B cell (primary cell): ENCODE measurements around the gene EIF5A. TPM values are rescaled to one million over a fixed set of nuclear protein-coding genes. Genes with fewer than 3 reads are reported as not detected.

Experiments used
- ATAC-seq: fragments of 200-7000 bp; cut with Tn5 transposase; one replicate; pipeline ENCODE4 v1.10.0; 2021; ENCODE audit warnings: low read depth, mild to moderate bottlenecking, moderate number of reproducible peaks, moderate library complexity
- CTCF ChIA-PET: fragments of 350-600 bp; sonication (Branson Sonifier 250); formaldehyde crosslinking; loops from one replicate; lab custom pipeline; 2021; ENCODE audit warnings: antibody characterized with exemption, inconsistent platforms; lab: Charles Lee
- POLR2A ChIA-PET: fragments of 350-600 bp; sonication (Branson Sonifier 250); formaldehyde crosslinking; loops from one replicate; lab custom pipeline; 2021; ENCODE audit warnings: antibody characterized with exemption; lab: Charles Lee
- DNase-seq: peaks from one replicate; pipeline ENCODE4 v3.0.0; 2013
- H2AFZ ChIP-seq: 2 replicates; pipeline ENCODE4 v1.6.1; 2012; ENCODE audit warnings: mild to moderate bottlenecking, low read depth, low read length; ENCODE audit not compliant: insufficient read depth, poor library complexity, severe bottlenecking
- H3K27ac ChIP-seq, 2 donors: 1 replicate in 1 of 2; 2 replicates in 1 of 2; pipeline ENCODE4 v1.5.1; 2012 to 2013; ENCODE audit warnings: low read length in 2 of 2, mild to moderate bottlenecking in 2 of 2, moderate library complexity in 1 of 2
- H3K27me3 ChIP-seq, 4 experiments: fragments of 200-600 bp in 1 of 4; sonication (generic) in 1 of 4; replicated peaks in 1 of 4; 1 replicate in 2 of 4; 2 replicates in 2 of 4; pipeline versions ENCODE4 v1.6.1 to v1.7.0; 2013 to 2016; ENCODE audit warnings: low read length in 3 of 4, mild to moderate bottlenecking in 2 of 4, mixed read lengths in 1 of 4, moderate library complexity in 1 of 4; ENCODE audit not compliant: insufficient read depth in 4 of 4, control insufficient read depth in 3 of 4; ENCODE audit errors: control extremely low read depth in 1 of 4
- H3K36me3 ChIP-seq, 2 experiments: replicated peaks in 1 of 2; 1 replicate in 1 of 2; 2 replicates in 1 of 2; pipeline versions ENCODE4 v1.6.1 to v1.7.1; 2013; ENCODE audit warnings: low read length in 1 of 2; ENCODE audit not compliant: insufficient read depth in 2 of 2, control insufficient read depth in 1 of 2; ENCODE audit errors: control extremely low read depth in 1 of 2, extremely low read depth in 1 of 2
- H3K4me1 ChIP-seq, 2 donors: fragments of 200-600 bp in 1 of 2; sonication (generic) in 1 of 2; 1 replicate in 1 of 2; 2 replicates in 1 of 2; pipeline versions ENCODE4 v1.5.1 to v1.6.1; 2013 to 2017; ENCODE audit warnings: low read length in 2 of 2; ENCODE audit not compliant: control insufficient read depth in 2 of 2, insufficient read depth in 2 of 2
- H3K4me2 ChIP-seq: replicated peaks from 2 replicates; pipeline ENCODE3; 2012; ENCODE audit warnings: mild to moderate bottlenecking, low read depth, low read length; ENCODE audit not compliant: poor library complexity, severe bottlenecking
- H3K4me3 ChIP-seq, 5 experiments: fragments of 200-600 bp in 1 of 5; sonication (generic) in 1 of 5; 1 replicate in 3 of 5; 2 replicates in 2 of 5; pipeline versions ENCODE4 v1.5.1 to v1.7.0; 2011 to 2016; ENCODE audit warnings: low read length in 4 of 5, mild to moderate bottlenecking in 4 of 5, low read depth in 2 of 5, control low read depth in 1 of 5, moderate library complexity in 1 of 5; ENCODE audit not compliant: insufficient read depth in 1 of 5; ENCODE audit errors: control extremely low read depth in 1 of 5, extremely low read depth in 1 of 5
- H3K79me2 ChIP-seq: fragments of 200-600 bp; sonication (generic); one replicate; pipeline ENCODE4 v1.6.0; 2016; ENCODE audit warnings: low read length; ENCODE audit not compliant: control insufficient read depth, insufficient read depth
- H3K9ac ChIP-seq: fragments of 200-600 bp; sonication (generic); 2 replicates; pipeline ENCODE4 v1.6.1; 2017; ENCODE audit warnings: mild to moderate bottlenecking, low read length, moderate library complexity
- H3K9me3 ChIP-seq, 3 donors: one replicate each; pipeline versions ENCODE4 v1.6.1 to v1.7.1; 2013; ENCODE audit warnings: low read length in 2 of 3; ENCODE audit not compliant: control insufficient read depth in 2 of 3, insufficient read depth in 1 of 3; ENCODE audit errors: control extremely low read depth in 1 of 3
- H4K20me1 ChIP-seq: 2 replicates; pipeline ENCODE4 v1.6.0; 2012; ENCODE audit warnings: mild to moderate bottlenecking, low read length; ENCODE audit not compliant: insufficient read depth, control insufficient read depth, poor library complexity, severe bottlenecking
- H3K27ac Mint-ChIP-seq: one replicate; pipeline ENCODE4 v1.8.0; 2021; ENCODE audit warnings: mixed read lengths
- H3K27me3 Mint-ChIP-seq: one replicate; pipeline ENCODE4 v1.8.0; 2021; ENCODE audit warnings: mixed read lengths
- H3K4me1 Mint-ChIP-seq: one replicate; pipeline ENCODE4 v1.8.0; 2021; ENCODE audit warnings: mixed read lengths
- H3K4me3 Mint-ChIP-seq: one replicate; pipeline ENCODE4 v1.8.0; 2021; ENCODE audit warnings: mixed read lengths
- H3K9me3 Mint-ChIP-seq: one replicate; pipeline ENCODE4 v1.8.0; 2022; ENCODE audit warnings: mixed read lengths; ENCODE audit not compliant: insufficient read depth
- CTCF ChIP-seq: fragments of 200-600 bp; IDR thresholded peaks from one replicate; pipeline ENCODE4 v1.8.0; 2022; ENCODE audit warnings: antibody characterized with exemption, mild to moderate bottlenecking
- EZH2 ChIP-seq: IDR thresholded peaks from 2 replicates; pipeline ENCODE4 v1.6.1; 2012; ENCODE audit warnings: borderline replicate concordance, low read depth, mild to moderate bottlenecking, moderate library complexity, low read length; ENCODE audit not compliant: insufficient read depth, poor library complexity, severe bottlenecking
- WGBS: methylation state at CpG from one replicate; pipeline ENCODE4 v1.1.5; 2013; ENCODE audit warnings: missing lambda C conversion rate; ENCODE audit not compliant: insufficient coverage; 5-methylcytosine and 5-hydroxymethylcytosine counted together
- intact Hi-C: fragments of 100-400 bp; cut with micrococcal nuclease; formaldehyde crosslinking; loops from one replicate; pipeline ENCODE4 v1.10.0; 2022
- polyA plus RNA-seq: library from polyadenylated mRNA; depleted of rRNA; stranded (reverse); fragments of >200 nt; gene quantifications from 2 replicates; pipeline ENCODE4 v1.2.3, GENCODE V29; 2012
- total RNA-seq, 2 donors: library from RNA; stranded (reverse); fragments of 120-200 nt in 1 of 2; gene quantifications; 1 replicate in 1 of 2; 2 replicates in 1 of 2; pipeline versions ENCODE4 v1.2.3 to v1.2.4, GENCODE V29; 2013 to 2022

EIF5A gene
- total and polyA plus RNA-seq, 2 donors (not counting 1 experiment from before 2014, with no cell fraction given), result 233 to 576 TPM

- H4K20me1 ChIP-seq, result no peaks in the 10 kb centered on the region
- no peaks in the 10 kb centered on the region for H3K79me2 ChIP-seq
- 9% methylated on average over 66 of the region's 71 CpGs for WGBS
- Mint-ChIP-seq H3K9me3 (no peaks in the 10 kb centered on the region), H3K4me1 (peaks cover 27% of the 10 kb centered on the region), H3K27ac (peak overlapping the region; percentile 50), H3K4me3 (peak overlapping the region; percentile 84), H3K27me3 (peaks cover 20% of the 10 kb centered on the region)
- peak overlapping the region in 4 of 5 experiments; percentile 49 to 71 (median 60) for H3K4me3 ChIP-seq
- peaks cover 0 to 4% (median 0%) of the 10 kb centered on the region in 3 donors for H3K9me3 ChIP-seq
- peaks cover 0 to 17% (median 8%) of the 10 kb centered on the region in 4 experiments for H3K27me3 ChIP-seq
- ChIA-PET POLR2A (interaction anchor here (0.9 kb wide), 1 partner anchor 23 kb away, joined by 9 read pairs; no protein-coding TSS in a partner anchor), CTCF (no interaction called here)
- H3K4me1 ChIP-seq, result peaks cover 27 to 32% of the 10 kb centered on the region in 2 donors
- ATAC-seq (peak; percentile 59), DNase-seq (peak; percentile 66)
- intact Hi-C loops, result loop anchor here (2.0 kb wide), 1 partner anchor 19 kb away; the partner anchor contains the start of gene SLC2A4
- TF ChIP-seq EZH2, result no peak
- TF ChIP-seq CTCF, result no peak
- peak overlapping the region; percentile 99 for H3K4me2 ChIP-seq
- peak overlapping the region; percentile 66 for H3K9ac ChIP-seq
- peak overlapping the region in 1 of 2 donors; percentile 59 for H3K27ac ChIP-seq
- peaks cover 3 to 22% of the 10 kb centered on the region in 2 experiments for H3K36me3 ChIP-seq
- peak overlapping the region; percentile 96 for H2AFZ ChIP-seq
Observed at GRCh38 chr17:7261379-7262191, 45.8 kb upstream of the EIF5A start.
